Upper lobe of left lung (tissue), 6 donors: ENCODE measurements around the gene MAPK13. TPM values are rescaled to one million over a fixed set of nuclear protein-coding genes. Genes with fewer than 3 reads are reported as not detected.

Source experiments
- ATAC-seq, 2 donors: fragments of 200-7000 bp; cut with Tn5 transposase; one replicate each; pipeline ENCODE4 v1.9.1; 2022; ENCODE audit warnings: mild to moderate bottlenecking in 2 of 2, moderate library complexity in 2 of 2; ENCODE audit not compliant: low FRiP score in 2 of 2
- DNase-seq, 2 donors: peaks; one replicate each; pipeline ENCODE4 v3.0.0-alpha.2; 2019 to 2020
- H3K27ac ChIP-seq, 4 donors: fragments of 200-600 bp; sonication (generic); one replicate each; pipeline ENCODE4 v1.5.1; 2016 to 2019
- H3K27me3 ChIP-seq, 4 donors: fragments of 200-600 bp; sonication (generic); one replicate each; pipeline ENCODE4 v1.5.1; 2017 to 2019
- H3K36me3 ChIP-seq, 4 donors: fragments of 200-600 bp; sonication (generic); one replicate each; pipeline ENCODE4 v1.5.1; 2016 to 2019
- H3K4me1 ChIP-seq, 4 donors: fragments of 200-600 bp; sonication (generic); one replicate each; pipeline ENCODE4 v1.5.1; 2018 to 2019
- H3K4me3 ChIP-seq, 4 donors: fragments of 200-600 bp; sonication (generic); one replicate each; pipeline ENCODE4 v1.5.1; 2017 to 2019; ENCODE audit warnings: mild to moderate bottlenecking in 2 of 4, moderate library complexity in 1 of 4
- H3K9me3 ChIP-seq, 4 donors: fragments of 200-600 bp; sonication (generic); one replicate each; pipeline ENCODE4 v1.5.1; 2018 to 2019
- CTCF ChIP-seq, 6 experiments: fragments of 450-650 bp in 4 of 6; fragments of 200-600 bp in 2 of 6; sonication (generic) in 2 of 6; IDR thresholded peaks; one replicate each; pipeline ENCODE4 v1.5.1; 2016 to 2019; ENCODE audit warnings: antibody characterized with exemption in 6 of 6
- EP300 ChIP-seq, 4 donors: sonication (generic); formaldehyde crosslinking; IDR thresholded peaks; one replicate each; pipeline ENCODE4 v1.5.1; 2017; ENCODE audit warnings: antibody characterized with exemption in 4 of 4, control low read depth in 2 of 4
- POLR2A ChIP-seq, 4 donors: fragments of 450-650 bp; IDR thresholded peaks; one replicate each; pipeline ENCODE4 v1.5.1; 2016 to 2017; ENCODE audit warnings: antibody characterized with exemption in 4 of 4, mild to moderate bottlenecking in 2 of 4
- POLR2AphosphoS5 ChIP-seq, 2 donors: sonication (generic); formaldehyde crosslinking; IDR thresholded peaks; one replicate each; pipeline ENCODE4 v1.5.1; 2017; ENCODE audit warnings: antibody characterized with exemption in 2 of 2
- WGBS, 2 donors: methylation state at CpG; one replicate each; pipeline ENCODE4 v1.1.5; 2017 to 2018; 5-methylcytosine and 5-hydroxymethylcytosine counted together
- total RNA-seq, 6 donors: library from RNA; depleted of rRNA in 4 of 6; stranded (reverse); fragments of >200 nt in 4 of 6; gene quantifications; one replicate each; pipeline versions ENCODE4 v1.1.0 to v1.2.1, GENCODE V29; 2016 to 2021
- donor health status: DM: no; HTN: no; CAD: no; lungs with moderate emphysema.
- donor health status: DM: no; HTN: yes; CAD: no; lungs with severe emphysema.

MAPK13 gene
- total RNA-seq, 6 donors from 2014 or later: 56.7 to 90.1 (median 80.1) TPM

GRCh38 chr6:36113049-36113448 lies 17.3 kb upstream of the MAPK13 start:
- H3K27me3 ChIP-seq: no peaks in the 10 kb centered on the region
- no peaks in the 10 kb centered on the region for H3K9me3 ChIP-seq
- no peak overlapping the region for H3K27ac ChIP-seq
- peaks cover 2 to 8% (median 5%) of the 10 kb centered on the region in 4 donors for H3K4me1 ChIP-seq
- no peak overlapping the region for H3K4me3 ChIP-seq
- H3K36me3 ChIP-seq: peaks cover 5 to 54% (median 31%) of the 10 kb centered on the region in 4 donors
- no peak for ATAC-seq
- TF ChIP-seq CTCF (IDR thresholded peaks at IDR 0.05): no peak
- no peak for TF ChIP-seq POLR2A (IDR thresholded peaks at IDR 0.05)
- no peak for TF ChIP-seq POLR2AphosphoS5 (IDR thresholded peaks at IDR 0.05)
- no peak for TF ChIP-seq EP300 (IDR thresholded peaks at IDR 0.05)
- DNase-seq: no peak

- DNase-seq (no peak), ATAC-seq (no peak)
- H3K4me1 ChIP-seq: peaks cover 6 to 14% (median 9%) of the 10 kb centered on the region in 4 donors
- H3K36me3 ChIP-seq: peaks cover 2 to 47% (median 25%) of the 10 kb centered on the region in 4 donors
- H3K27me3 ChIP-seq: no peaks in the 10 kb centered on the region
- H3K4me3 ChIP-seq: no peak overlapping the region
- H3K27ac ChIP-seq: no peak overlapping the region
- 89 to 94% methylated on average over 2 of the region's 2 CpGs for WGBS, 2 donors
- no peaks in the 10 kb centered on the region for H3K9me3 ChIP-seq
- TF ChIP-seq POLR2AphosphoS5 (IDR thresholded peaks at IDR 0.05): no peak
Measured at GRCh38 chr6:36113703-36114102, 16.6 kb upstream of the MAPK13 start.

- Histone ChIP-seq H3K4me3 (no peak overlapping the region), H3K27me3 (no peaks in the 10 kb centered on the region), H3K27ac (peak overlapping the region in 2 of 4 donors; percentile 8 to 59), H3K9me3 (no peaks in the 10 kb centered on the region), H3K36me3 (peaks cover 0 to 35% (median 16%) of the 10 kb centered on the region in 4 donors), H3K4me1 (peaks cover 14 to 22% (median 15%) of the 10 kb centered on the region in 4 donors)
- 46 to 48% methylated on average over 4 of the region's 4 CpGs for WGBS, 2 donors
- no peak for TF ChIP-seq POLR2A (IDR thresholded peaks at IDR 0.05)
- no peak for TF ChIP-seq CTCF (IDR thresholded peaks at IDR 0.05)
- TF ChIP-seq POLR2AphosphoS5 (IDR thresholded peaks at IDR 0.05): no peak
- no peak for TF ChIP-seq EP300 (IDR thresholded peaks at IDR 0.05)
- ATAC-seq (no peak), DNase-seq (no peak)
Measured at GRCh38 chr6:36114798-36115408, 15.4 kb upstream of the MAPK13 start.

GRCh38 chr6:36115412-36115811 lies 14.9 kb upstream of the MAPK13 start:
- no peak for TF ChIP-seq POLR2A (IDR thresholded peaks at IDR 0.05)
- TF ChIP-seq POLR2AphosphoS5 (IDR thresholded peaks at IDR 0.05): no peak
- no peak for TF ChIP-seq CTCF (IDR thresholded peaks at IDR 0.05)
- TF ChIP-seq EP300 (IDR thresholded peaks at IDR 0.05): no peak
- DNase-seq (no peak), ATAC-seq (no peak)
- H3K27me3 ChIP-seq: no peaks in the 10 kb centered on the region
- peaks cover 16 to 26% (median 18%) of the 10 kb centered on the region in 4 donors for H3K4me1 ChIP-seq
- H3K9me3 ChIP-seq: no peaks in the 10 kb centered on the region
- peak overlapping the region in 1 of 4 donors; percentile 59 for H3K27ac ChIP-seq
- H3K36me3 ChIP-seq: peaks cover 0 to 30% (median 11%) of the 10 kb centered on the region in 4 donors
- H3K4me3 ChIP-seq: no peak overlapping the region
- 88 to 95% methylated on average over 10 of the region's 10 CpGs for WGBS, 2 donors

- DNase-seq: no peak
- Histone ChIP-seq H3K4me1 (peaks cover 22 to 35% (median 26%) of the 10 kb centered on the region in 4 donors), H3K27ac (no peak overlapping the region), H3K36me3 (peaks cover 0 to 22% (median 6%) of the 10 kb centered on the region in 4 donors), H3K27me3 (no peaks in the 10 kb centered on the region), H3K9me3 (no peaks in the 10 kb centered on the region), H3K4me3 (no peak overlapping the region)
- 84 to 92% methylated on average over 3 of the region's 3 CpGs for WGBS, 2 donors
- ATAC-seq: no peak
- no peak for TF ChIP-seq EP300 (IDR thresholded peaks at IDR 0.05)
- TF ChIP-seq POLR2AphosphoS5 (IDR thresholded peaks at IDR 0.05): no peak
- no peak for TF ChIP-seq CTCF (IDR thresholded peaks at IDR 0.05)
- no peak for TF ChIP-seq POLR2A (IDR thresholded peaks at IDR 0.05)
Measured at GRCh38 chr6:36116066-36116864, 14.0 kb upstream of the MAPK13 start.
